B cell (primary cell): ENCODE measurements around the gene ACP7. TPM values are rescaled to one million over a fixed set of nuclear protein-coding genes. Genes with fewer than 3 reads are reported as not detected.

Experiments
- ATAC-seq: fragments of 200-7000 bp; cut with Tn5 transposase; one replicate; pipeline ENCODE4 v1.10.0; 2021; ENCODE audit warnings: low read depth, mild to moderate bottlenecking, moderate number of reproducible peaks, moderate library complexity
- CTCF ChIA-PET: fragments of 350-600 bp; sonication (Branson Sonifier 250); formaldehyde crosslinking; loops from one replicate; lab custom pipeline; 2021; ENCODE audit warnings: antibody characterized with exemption, inconsistent platforms; lab: Charles Lee
- POLR2A ChIA-PET: fragments of 350-600 bp; sonication (Branson Sonifier 250); formaldehyde crosslinking; loops from one replicate; lab custom pipeline; 2021; ENCODE audit warnings: antibody characterized with exemption; lab: Charles Lee
- DNase-seq: peaks from one replicate; pipeline ENCODE4 v3.0.0; 2013
- H2AFZ ChIP-seq: 2 replicates; pipeline ENCODE4 v1.6.1; 2012; ENCODE audit warnings: mild to moderate bottlenecking, low read depth, low read length; ENCODE audit not compliant: insufficient read depth, poor library complexity, severe bottlenecking
- H3K27ac ChIP-seq, 2 donors: 1 replicate in 1 of 2; 2 replicates in 1 of 2; pipeline ENCODE4 v1.5.1; 2012 to 2013; ENCODE audit warnings: low read length in 2 of 2, mild to moderate bottlenecking in 2 of 2, moderate library complexity in 1 of 2
- H3K27me3 ChIP-seq, 4 experiments: fragments of 200-600 bp in 1 of 4; sonication (generic) in 1 of 4; replicated peaks in 1 of 4; 1 replicate in 2 of 4; 2 replicates in 2 of 4; pipeline versions ENCODE4 v1.6.1 to v1.7.0; 2013 to 2016; ENCODE audit warnings: low read length in 3 of 4, mild to moderate bottlenecking in 2 of 4, mixed read lengths in 1 of 4, moderate library complexity in 1 of 4; ENCODE audit not compliant: insufficient read depth in 4 of 4, control insufficient read depth in 3 of 4; ENCODE audit errors: control extremely low read depth in 1 of 4
- H3K36me3 ChIP-seq, 2 experiments: replicated peaks in 1 of 2; 1 replicate in 1 of 2; 2 replicates in 1 of 2; pipeline versions ENCODE4 v1.6.1 to v1.7.1; 2013; ENCODE audit warnings: low read length in 1 of 2; ENCODE audit not compliant: insufficient read depth in 2 of 2, control insufficient read depth in 1 of 2; ENCODE audit errors: control extremely low read depth in 1 of 2, extremely low read depth in 1 of 2
- H3K4me1 ChIP-seq, 2 donors: fragments of 200-600 bp in 1 of 2; sonication (generic) in 1 of 2; 1 replicate in 1 of 2; 2 replicates in 1 of 2; pipeline versions ENCODE4 v1.5.1 to v1.6.1; 2013 to 2017; ENCODE audit warnings: low read length in 2 of 2; ENCODE audit not compliant: control insufficient read depth in 2 of 2, insufficient read depth in 2 of 2
- H3K4me2 ChIP-seq: replicated peaks from 2 replicates; pipeline ENCODE3; 2012; ENCODE audit warnings: mild to moderate bottlenecking, low read depth, low read length; ENCODE audit not compliant: poor library complexity, severe bottlenecking
- H3K4me3 ChIP-seq, 5 experiments: fragments of 200-600 bp in 1 of 5; sonication (generic) in 1 of 5; 1 replicate in 3 of 5; 2 replicates in 2 of 5; pipeline versions ENCODE4 v1.5.1 to v1.7.0; 2011 to 2016; ENCODE audit warnings: low read length in 4 of 5, mild to moderate bottlenecking in 4 of 5, low read depth in 2 of 5, control low read depth in 1 of 5, moderate library complexity in 1 of 5; ENCODE audit not compliant: insufficient read depth in 1 of 5; ENCODE audit errors: control extremely low read depth in 1 of 5, extremely low read depth in 1 of 5
- H3K79me2 ChIP-seq: fragments of 200-600 bp; sonication (generic); one replicate; pipeline ENCODE4 v1.6.0; 2016; ENCODE audit warnings: low read length; ENCODE audit not compliant: control insufficient read depth, insufficient read depth
- H3K9ac ChIP-seq: fragments of 200-600 bp; sonication (generic); 2 replicates; pipeline ENCODE4 v1.6.1; 2017; ENCODE audit warnings: mild to moderate bottlenecking, low read length, moderate library complexity
- H3K9me3 ChIP-seq, 3 donors: one replicate each; pipeline versions ENCODE4 v1.6.1 to v1.7.1; 2013; ENCODE audit warnings: low read length in 2 of 3; ENCODE audit not compliant: control insufficient read depth in 2 of 3, insufficient read depth in 1 of 3; ENCODE audit errors: control extremely low read depth in 1 of 3
- H4K20me1 ChIP-seq: 2 replicates; pipeline ENCODE4 v1.6.0; 2012; ENCODE audit warnings: mild to moderate bottlenecking, low read length; ENCODE audit not compliant: insufficient read depth, control insufficient read depth, poor library complexity, severe bottlenecking
- H3K27ac Mint-ChIP-seq: one replicate; pipeline ENCODE4 v1.8.0; 2021; ENCODE audit warnings: mixed read lengths
- H3K27me3 Mint-ChIP-seq: one replicate; pipeline ENCODE4 v1.8.0; 2021; ENCODE audit warnings: mixed read lengths
- H3K4me1 Mint-ChIP-seq: one replicate; pipeline ENCODE4 v1.8.0; 2021; ENCODE audit warnings: mixed read lengths
- H3K4me3 Mint-ChIP-seq: one replicate; pipeline ENCODE4 v1.8.0; 2021; ENCODE audit warnings: mixed read lengths
- H3K9me3 Mint-ChIP-seq: one replicate; pipeline ENCODE4 v1.8.0; 2022; ENCODE audit warnings: mixed read lengths; ENCODE audit not compliant: insufficient read depth
- EZH2 ChIP-seq: IDR thresholded peaks from 2 replicates; pipeline ENCODE4 v1.6.1; 2012; ENCODE audit warnings: borderline replicate concordance, low read depth, mild to moderate bottlenecking, moderate library complexity, low read length; ENCODE audit not compliant: insufficient read depth, poor library complexity, severe bottlenecking
- WGBS: methylation state at CpG from one replicate; pipeline ENCODE4 v1.1.5; 2013; ENCODE audit warnings: missing lambda C conversion rate; ENCODE audit not compliant: insufficient coverage; 5-methylcytosine and 5-hydroxymethylcytosine counted together
- intact Hi-C: fragments of 100-400 bp; cut with micrococcal nuclease; formaldehyde crosslinking; loops from one replicate; pipeline ENCODE4 v1.10.0; 2022
- polyA plus RNA-seq: library from polyadenylated mRNA; depleted of rRNA; stranded (reverse); fragments of >200 nt; gene quantifications from 2 replicates; pipeline ENCODE4 v1.2.3, GENCODE V29; 2012
- total RNA-seq, 2 donors: library from RNA; stranded (reverse); fragments of 120-200 nt in 1 of 2; gene quantifications; 1 replicate in 1 of 2; 2 replicates in 1 of 2; pipeline versions ENCODE4 v1.2.3 to v1.2.4, GENCODE V29; 2013 to 2022
- TF ChIP-seq, protein P1 (sequence below): fragments of 200-600 bp; IDR thresholded peaks from one replicate; pipeline ENCODE4 v1.8.0; 2022; ENCODE audit warnings: antibody characterized with exemption, mild to moderate bottlenecking

ACP7 gene
- total and polyA plus RNA-seq, 2 donors (not counting 1 experiment from before 2014, with no cell fraction given), result not detected

DNA sequence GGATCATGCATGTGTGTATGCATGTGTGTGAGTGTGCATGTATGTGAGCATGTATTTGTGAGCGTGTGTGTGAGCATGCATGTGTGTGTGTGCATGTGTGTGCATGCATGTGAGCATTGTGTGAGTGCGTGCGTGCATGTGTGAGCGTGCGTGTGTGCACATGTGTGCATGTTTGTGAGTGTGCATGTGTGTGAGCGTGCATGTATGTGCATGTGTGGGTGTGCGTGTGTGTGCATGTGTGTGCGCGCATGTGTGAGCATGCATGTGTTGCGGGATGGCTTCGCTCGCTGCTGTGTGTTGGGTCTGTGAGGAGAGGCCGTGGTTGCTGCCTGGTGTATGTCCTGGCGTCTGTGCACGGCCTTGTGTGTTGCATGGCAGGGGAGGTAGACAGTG, 73.8 kb downstream of the ACP7 start:
- Mint-ChIP-seq H3K4me1 (peaks cover 8% of the 10 kb centered on the region), H3K27ac (no peak overlapping the region), H3K4me3 (no peak overlapping the region), H3K27me3 (no peaks in the 10 kb centered on the region), H3K9me3 (no peaks in the 10 kb centered on the region)
- CTCF ChIA-PET, result no interaction called here
- Histone ChIP-seq H3K79me2 (peaks cover 61% of the 10 kb centered on the region), H3K36me3 (no peaks in the 10 kb centered on the region), H2AFZ (no peak overlapping the region), H3K27me3 (no peaks in the 10 kb centered on the region), H3K9me3 (no peaks in the 10 kb centered on the region), H3K4me3 (no peak overlapping the region), H3K9ac (no peak overlapping the region), H4K20me1 (peaks cover 50% of the 10 kb centered on the region), H3K4me2 (no peak overlapping the region), H3K4me1 (no peaks in the 10 kb centered on the region), H3K27ac (no peak overlapping the region)
- ATAC-seq (no peak), DNase-seq (no peak)
- POLR2A ChIA-PET, result no interaction called here
- no peak for TF ChIP-seq EZH2
- TF ChIP-seq, protein P1, sequence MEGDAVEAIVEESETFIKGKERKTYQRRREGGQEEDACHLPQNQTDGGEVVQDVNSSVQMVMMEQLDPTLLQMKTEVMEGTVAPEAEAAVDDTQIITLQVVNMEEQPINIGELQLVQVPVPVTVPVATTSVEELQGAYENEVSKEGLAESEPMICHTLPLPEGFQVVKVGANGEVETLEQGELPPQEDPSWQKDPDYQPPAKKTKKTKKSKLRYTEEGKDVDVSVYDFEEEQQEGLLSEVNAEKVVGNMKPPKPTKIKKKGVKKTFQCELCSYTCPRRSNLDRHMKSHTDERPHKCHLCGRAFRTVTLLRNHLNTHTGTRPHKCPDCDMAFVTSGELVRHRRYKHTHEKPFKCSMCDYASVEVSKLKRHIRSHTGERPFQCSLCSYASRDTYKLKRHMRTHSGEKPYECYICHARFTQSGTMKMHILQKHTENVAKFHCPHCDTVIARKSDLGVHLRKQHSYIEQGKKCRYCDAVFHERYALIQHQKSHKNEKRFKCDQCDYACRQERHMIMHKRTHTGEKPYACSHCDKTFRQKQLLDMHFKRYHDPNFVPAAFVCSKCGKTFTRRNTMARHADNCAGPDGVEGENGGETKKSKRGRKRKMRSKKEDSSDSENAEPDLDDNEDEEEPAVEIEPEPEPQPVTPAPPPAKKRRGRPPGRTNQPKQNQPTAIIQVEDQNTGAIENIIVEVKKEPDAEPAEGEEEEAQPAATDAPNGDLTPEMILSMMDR, result no peak
- intact Hi-C loops, result no loop called here
- 97% methylated on average over 10 of the region's 15 CpGs for WGBS

DNA sequence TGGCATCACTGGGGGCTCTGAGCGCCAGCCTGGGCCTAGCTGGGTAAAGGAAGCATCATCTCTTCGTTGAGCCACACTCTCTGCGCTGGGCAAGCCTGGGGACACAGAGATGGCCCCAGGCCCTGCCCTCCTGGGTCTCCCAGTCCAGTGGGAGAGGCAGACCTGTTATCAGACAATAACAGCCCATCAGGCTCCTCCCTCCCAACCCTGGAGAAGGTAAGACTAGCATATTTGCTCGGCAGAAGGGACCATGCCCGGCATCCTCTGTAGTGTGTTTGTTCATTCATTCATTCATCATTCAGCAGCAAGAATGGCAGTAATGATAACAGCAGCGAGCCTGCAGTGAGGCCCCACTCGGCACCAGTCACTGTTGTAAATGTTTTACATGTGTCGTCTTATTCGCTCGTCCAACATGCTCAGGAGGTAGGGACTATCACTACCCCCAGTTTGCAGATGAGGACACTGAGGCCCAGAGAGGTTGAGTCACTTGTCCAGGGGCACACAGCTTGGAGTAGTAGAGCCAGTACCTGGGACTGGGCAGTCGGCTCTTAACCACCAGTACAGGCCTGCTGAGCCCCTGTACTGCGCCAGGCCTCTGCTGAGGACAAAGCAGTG, 74.6 kb downstream of the ACP7 start:
- Mint-ChIP-seq H3K27ac (no peak overlapping the region), H3K4me1 (peaks cover 8% of the 10 kb centered on the region), H3K9me3 (no peaks in the 10 kb centered on the region), H3K4me3 (no peak overlapping the region), H3K27me3 (no peaks in the 10 kb centered on the region)
- ChIA-PET POLR2A (no interaction called here), CTCF (no interaction called here)
- H2AFZ ChIP-seq, result no peak overlapping the region
- no peaks in the 10 kb centered on the region for H3K27me3 ChIP-seq
- no peak for DNase-seq
- H3K27ac ChIP-seq, result no peak overlapping the region
- no peaks in the 10 kb centered on the region for H3K9me3 ChIP-seq
- no peaks in the 10 kb centered on the region for H3K36me3 ChIP-seq
- intact Hi-C loops, result no loop called here
- H3K9ac ChIP-seq, result no peak overlapping the region
- no peak overlapping the region for H3K4me2 ChIP-seq
- no peak overlapping the region for H3K4me3 ChIP-seq
- TF ChIP-seq, protein P1, result no peak
- TF ChIP-seq EZH2, result no peak
- H4K20me1 ChIP-seq, result peaks cover 57% of the 10 kb centered on the region
- ATAC-seq, result no peak
- H3K79me2 ChIP-seq, result peaks cover 54% of the 10 kb centered on the region
- 96% methylated on average over 10 of the region's 12 CpGs for WGBS
- H3K4me1 ChIP-seq, result no peaks in the 10 kb centered on the region
